ENCODE data around the gene LDLRAD4. TPM values are rescaled to one million over a fixed set of nuclear protein-coding genes. Genes with fewer than 3 reads are reported as not detected.

Gene LDLRAD4
- total RNA-seq, 2 donors from 2014 or later: 11.7 to 17.0 TPM

DNA sequence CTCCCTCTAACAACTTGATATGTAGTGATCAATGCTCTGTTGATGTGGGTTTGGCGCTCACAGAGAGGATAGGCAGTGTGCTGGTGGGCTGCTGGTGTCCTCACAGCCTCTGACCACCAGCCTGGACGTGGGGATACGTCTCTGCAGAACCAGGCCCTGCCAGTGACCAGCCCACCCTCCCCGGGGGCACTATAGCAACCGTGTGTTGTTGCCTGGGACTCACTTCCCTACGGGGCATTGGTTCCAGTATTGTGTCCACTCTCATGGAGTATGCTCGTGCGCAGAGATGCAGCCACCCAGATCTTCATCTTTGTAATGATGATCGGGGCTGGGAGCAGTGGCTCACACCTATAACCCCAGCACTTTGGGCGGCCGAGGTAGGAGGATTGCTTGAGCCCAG lies 180.1 kb downstream of the LDLRAD4 start:
- intact Hi-C loops (cut with DNase I): no loop called here
- H3K27me3 ChIP-seq: no peaks in the 10 kb centered on the region
- H3K36me3 ChIP-seq: no peaks in the 10 kb centered on the region
- H3K9me3 ChIP-seq: no peaks in the 10 kb centered on the region
- no peak overlapping the region for H3K27ac ChIP-seq
- TF ChIP-seq, protein P1, sequence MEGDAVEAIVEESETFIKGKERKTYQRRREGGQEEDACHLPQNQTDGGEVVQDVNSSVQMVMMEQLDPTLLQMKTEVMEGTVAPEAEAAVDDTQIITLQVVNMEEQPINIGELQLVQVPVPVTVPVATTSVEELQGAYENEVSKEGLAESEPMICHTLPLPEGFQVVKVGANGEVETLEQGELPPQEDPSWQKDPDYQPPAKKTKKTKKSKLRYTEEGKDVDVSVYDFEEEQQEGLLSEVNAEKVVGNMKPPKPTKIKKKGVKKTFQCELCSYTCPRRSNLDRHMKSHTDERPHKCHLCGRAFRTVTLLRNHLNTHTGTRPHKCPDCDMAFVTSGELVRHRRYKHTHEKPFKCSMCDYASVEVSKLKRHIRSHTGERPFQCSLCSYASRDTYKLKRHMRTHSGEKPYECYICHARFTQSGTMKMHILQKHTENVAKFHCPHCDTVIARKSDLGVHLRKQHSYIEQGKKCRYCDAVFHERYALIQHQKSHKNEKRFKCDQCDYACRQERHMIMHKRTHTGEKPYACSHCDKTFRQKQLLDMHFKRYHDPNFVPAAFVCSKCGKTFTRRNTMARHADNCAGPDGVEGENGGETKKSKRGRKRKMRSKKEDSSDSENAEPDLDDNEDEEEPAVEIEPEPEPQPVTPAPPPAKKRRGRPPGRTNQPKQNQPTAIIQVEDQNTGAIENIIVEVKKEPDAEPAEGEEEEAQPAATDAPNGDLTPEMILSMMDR (IDR thresholded peaks at IDR 0.05): no peak
- no peaks in the 10 kb centered on the region for H3K4me1 ChIP-seq
- DNase-seq: no peak
- no peak overlapping the region for H3K9ac ChIP-seq (ENCODE audit: low read depth in 2 of 2, low read length in 2 of 2)
- no peak overlapping the region for H3K4me3 ChIP-seq

DNA sequence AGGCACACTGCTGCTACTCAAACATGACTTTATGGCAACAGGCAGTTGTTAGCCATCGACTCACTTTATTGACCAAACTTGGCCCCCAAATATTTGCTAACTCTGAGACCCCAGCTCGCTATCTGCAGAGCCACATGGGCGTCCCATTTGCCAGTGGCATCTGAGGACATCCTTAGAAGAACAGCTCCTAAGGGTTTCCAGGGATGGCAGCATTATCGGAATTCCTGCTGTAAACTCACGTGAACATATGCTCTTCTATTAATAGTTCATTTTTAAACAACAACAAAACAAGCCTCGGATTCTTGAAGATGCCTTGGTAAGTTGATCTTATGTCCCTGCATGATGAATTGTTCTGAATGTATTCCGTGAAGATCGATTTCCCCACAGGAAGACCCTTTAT lies 181.0 kb downstream of the LDLRAD4 start:
- TF ChIP-seq, protein P1 (IDR thresholded peaks at IDR 0.05): no peak
- no peaks in the 10 kb centered on the region for H3K36me3 ChIP-seq
- no peak overlapping the region for H3K4me3 ChIP-seq
- no peak for DNase-seq
- no peaks in the 10 kb centered on the region for H3K27me3 ChIP-seq
- no peak overlapping the region for H3K27ac ChIP-seq
- H3K9me3 ChIP-seq: no peaks in the 10 kb centered on the region
- intact Hi-C loops (cut with DNase I): no loop called here
- no peak overlapping the region for H3K9ac ChIP-seq (ENCODE audit: low read depth in 2 of 2, low read length in 2 of 2)
- H3K4me1 ChIP-seq: no peaks in the 10 kb centered on the region

DNA sequence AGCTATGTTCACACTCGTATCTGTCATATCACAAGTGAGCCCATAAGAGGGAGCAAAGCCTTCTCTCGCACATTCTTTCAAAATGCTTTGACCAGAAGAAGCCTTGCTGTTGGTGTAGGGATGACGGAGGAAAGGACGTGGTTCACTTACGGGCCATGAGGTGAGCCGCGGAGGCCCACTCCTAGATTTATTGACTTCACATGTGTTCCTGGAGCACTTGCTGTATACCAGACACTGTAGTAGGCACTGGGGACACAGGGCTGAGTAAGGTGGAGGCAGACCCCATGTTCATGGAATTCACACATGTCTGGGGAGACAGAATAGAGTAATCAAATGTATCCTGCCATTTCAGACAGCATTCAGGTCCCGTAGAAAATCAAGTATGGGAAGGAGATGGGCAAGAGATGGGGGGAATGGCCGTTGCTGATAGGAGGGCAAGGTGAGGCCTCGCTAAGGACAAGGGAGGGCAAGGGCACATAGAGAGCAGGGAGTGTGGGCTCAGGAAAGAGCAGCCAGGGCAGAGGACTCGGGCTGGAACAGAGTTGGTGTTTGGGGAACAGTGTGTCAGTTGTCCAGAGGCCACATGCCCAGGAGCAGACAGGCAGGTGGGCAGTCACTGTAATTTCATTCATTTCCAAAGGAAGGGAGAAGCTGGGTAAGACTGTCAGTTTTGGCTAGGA lies 182.2 kb downstream of the LDLRAD4 start:
- Histone ChIP-seq H3K4me1 (no peaks in the 10 kb centered on the region), H3K27me3 (no peaks in the 10 kb centered on the region), H3K4me3 (no peak overlapping the region), H3K36me3 (no peaks in the 10 kb centered on the region), H3K27ac (no peak overlapping the region), H3K9me3 (no peaks in the 10 kb centered on the region), H3K9ac (ENCODE audit: low read depth in 2 of 2, low read length in 2 of 2) (no peak overlapping the region)
- DNase-seq: no peak
- TF ChIP-seq, protein P1 (IDR thresholded peaks at IDR 0.05): no peak
- intact Hi-C loops (cut with DNase I): no loop called here

DNA sequence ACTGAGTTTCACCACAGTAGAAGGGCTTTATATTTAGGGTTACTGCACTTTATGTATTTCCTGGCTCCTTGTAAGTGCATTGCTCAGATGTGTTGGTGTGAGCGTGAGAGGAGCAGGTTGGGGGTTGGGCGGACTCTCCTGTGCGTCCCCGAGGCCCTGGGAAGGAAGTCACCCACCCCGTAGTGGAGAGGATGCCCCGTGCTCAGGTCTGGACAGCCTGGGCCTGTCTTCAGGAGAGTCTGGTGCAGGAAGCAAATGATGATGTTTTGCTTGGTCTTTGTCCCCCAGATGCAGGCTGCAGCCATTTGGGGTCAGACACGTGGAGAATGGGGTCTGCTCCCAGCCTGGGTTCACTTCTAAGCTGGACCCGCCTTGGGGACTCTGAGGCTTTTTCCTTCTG lies 182.8 kb downstream of the LDLRAD4 start:
- intact Hi-C loops (cut with DNase I): no loop called here
- no peaks in the 10 kb centered on the region for H3K27me3 ChIP-seq
- TF ChIP-seq, protein P1 (IDR thresholded peaks at IDR 0.05): no peak
- no peak for DNase-seq
- no peaks in the 10 kb centered on the region for H3K9me3 ChIP-seq
- H3K27ac ChIP-seq: no peak overlapping the region
- no peak overlapping the region for H3K4me3 ChIP-seq
- H3K36me3 ChIP-seq: no peaks in the 10 kb centered on the region
- no peak overlapping the region for H3K9ac ChIP-seq (ENCODE audit: low read depth in 2 of 2, low read length in 2 of 2)
- no peaks in the 10 kb centered on the region for H3K4me1 ChIP-seq

DNA sequence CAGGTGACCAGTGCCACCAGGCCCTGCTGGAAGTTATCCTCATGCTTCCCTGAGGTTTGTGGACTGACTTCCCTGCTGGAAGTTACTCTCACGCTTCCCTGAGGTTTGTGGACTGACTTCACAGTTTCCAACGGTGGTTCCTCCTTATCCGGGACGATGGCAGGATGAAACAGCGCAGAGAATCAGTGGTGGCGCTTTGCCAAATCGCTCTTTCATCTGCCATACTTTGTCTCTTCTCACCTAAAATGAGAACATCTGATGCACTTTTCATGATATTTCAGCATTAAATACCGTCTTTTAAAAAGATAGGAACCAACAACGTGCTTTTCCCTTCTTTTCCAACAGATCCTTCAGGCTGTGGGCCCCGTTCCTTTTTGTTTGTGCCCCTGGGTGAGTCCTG lies 183.3 kb downstream of the LDLRAD4 start:
- Histone ChIP-seq H3K9ac (ENCODE audit: low read depth in 2 of 2, low read length in 2 of 2) (no peak overlapping the region), H3K27ac (no peak overlapping the region), H3K4me1 (no peaks in the 10 kb centered on the region), H3K9me3 (no peaks in the 10 kb centered on the region), H3K27me3 (no peaks in the 10 kb centered on the region), H3K36me3 (no peaks in the 10 kb centered on the region), H3K4me3 (no peak overlapping the region)
- DNase-seq: no peak
- TF ChIP-seq, protein P1 (IDR thresholded peaks at IDR 0.05): no peak
- intact Hi-C loops (cut with DNase I): no loop called here
